Astrocyte (in vitro differentiated cells and primary cell): ENCODE measurements around the gene RNLS.

Experiments used
- EZH2 ChIP-seq: IDR thresholded peaks from 2 replicates; pipeline ENCODE4 v1.6.1; 2012; ENCODE audit warnings: mild to moderate bottlenecking, low read length, inconsistent platforms; ENCODE audit not compliant: insufficient read depth
- TF ChIP-seq, protein P1 (sequence below): IDR thresholded peaks from 2 replicates; pipeline ENCODE4 v1.5.1; 2011; ENCODE audit warnings: low read depth, mild to moderate bottlenecking, inconsistent platforms, low read length, moderate library complexity; ENCODE audit not compliant: insufficient read depth

DNA sequence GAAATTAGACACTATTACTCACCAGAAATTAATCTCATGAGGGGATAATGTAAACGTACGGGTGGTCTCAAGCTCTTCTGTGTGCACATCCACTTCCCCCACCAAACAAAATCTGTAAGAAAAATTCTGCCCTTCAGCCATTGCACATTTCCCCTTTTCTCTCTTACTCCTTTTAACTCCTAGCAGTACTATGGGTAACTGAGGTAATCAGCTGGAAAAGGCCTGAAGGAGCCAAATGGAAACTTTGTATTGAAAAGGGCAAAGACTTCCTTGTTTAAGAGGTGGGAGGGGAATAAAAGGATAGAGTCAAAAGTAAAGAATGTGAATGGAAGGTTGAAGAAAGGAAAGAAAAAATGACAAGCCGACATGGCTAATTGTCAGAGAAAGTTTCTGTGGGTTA lies 273.8 kb downstream of the RNLS start:
- TF ChIP-seq, protein P1, sequence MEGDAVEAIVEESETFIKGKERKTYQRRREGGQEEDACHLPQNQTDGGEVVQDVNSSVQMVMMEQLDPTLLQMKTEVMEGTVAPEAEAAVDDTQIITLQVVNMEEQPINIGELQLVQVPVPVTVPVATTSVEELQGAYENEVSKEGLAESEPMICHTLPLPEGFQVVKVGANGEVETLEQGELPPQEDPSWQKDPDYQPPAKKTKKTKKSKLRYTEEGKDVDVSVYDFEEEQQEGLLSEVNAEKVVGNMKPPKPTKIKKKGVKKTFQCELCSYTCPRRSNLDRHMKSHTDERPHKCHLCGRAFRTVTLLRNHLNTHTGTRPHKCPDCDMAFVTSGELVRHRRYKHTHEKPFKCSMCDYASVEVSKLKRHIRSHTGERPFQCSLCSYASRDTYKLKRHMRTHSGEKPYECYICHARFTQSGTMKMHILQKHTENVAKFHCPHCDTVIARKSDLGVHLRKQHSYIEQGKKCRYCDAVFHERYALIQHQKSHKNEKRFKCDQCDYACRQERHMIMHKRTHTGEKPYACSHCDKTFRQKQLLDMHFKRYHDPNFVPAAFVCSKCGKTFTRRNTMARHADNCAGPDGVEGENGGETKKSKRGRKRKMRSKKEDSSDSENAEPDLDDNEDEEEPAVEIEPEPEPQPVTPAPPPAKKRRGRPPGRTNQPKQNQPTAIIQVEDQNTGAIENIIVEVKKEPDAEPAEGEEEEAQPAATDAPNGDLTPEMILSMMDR: no peak
- no peak for TF ChIP-seq EZH2
